Metanephros (tissue), 1 donor: ENCODE results near the gene GATB. TPM values are rescaled to one million over a fixed set of nuclear protein-coding genes. Genes with fewer than 3 reads are reported as not detected.

Source experiments
- total RNA-seq: library from RNA; depleted of rRNA; stranded (reverse); fragments of >200 nt; gene quantifications from one replicate; pipeline ENCODE4 v1.2.3, GENCODE V29; 2014

The GATB gene
- total RNA-seq, result 23.4 TPM

GRCh38 chr4:151760712-151761661 is at the start of gene GATB:
Gene GATB, minus strand, starts transcription at chr4:151761007. Its CDS starts 25 bp downstream, at chr4:151760982.

